ENCODE measurements around the gene RAB3C.
A peak's percentile ranks its signal among the peaks of the same experiment; 100 is the strongest.
"Not testable (repeated sequence)": the region's sequence is repeated elsewhere in the genome, so short reads cannot be mapped to it uniquely, and the experiment has no call there.

RAB3C gene, protein sequence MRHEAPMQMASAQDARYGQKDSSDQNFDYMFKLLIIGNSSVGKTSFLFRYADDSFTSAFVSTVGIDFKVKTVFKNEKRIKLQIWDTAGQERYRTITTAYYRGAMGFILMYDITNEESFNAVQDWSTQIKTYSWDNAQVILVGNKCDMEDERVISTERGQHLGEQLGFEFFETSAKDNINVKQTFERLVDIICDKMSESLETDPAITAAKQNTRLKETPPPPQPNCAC
- total RNA-seq: 0 to 4.2 (median 0) reads per million in 17 experiments

DNA sequence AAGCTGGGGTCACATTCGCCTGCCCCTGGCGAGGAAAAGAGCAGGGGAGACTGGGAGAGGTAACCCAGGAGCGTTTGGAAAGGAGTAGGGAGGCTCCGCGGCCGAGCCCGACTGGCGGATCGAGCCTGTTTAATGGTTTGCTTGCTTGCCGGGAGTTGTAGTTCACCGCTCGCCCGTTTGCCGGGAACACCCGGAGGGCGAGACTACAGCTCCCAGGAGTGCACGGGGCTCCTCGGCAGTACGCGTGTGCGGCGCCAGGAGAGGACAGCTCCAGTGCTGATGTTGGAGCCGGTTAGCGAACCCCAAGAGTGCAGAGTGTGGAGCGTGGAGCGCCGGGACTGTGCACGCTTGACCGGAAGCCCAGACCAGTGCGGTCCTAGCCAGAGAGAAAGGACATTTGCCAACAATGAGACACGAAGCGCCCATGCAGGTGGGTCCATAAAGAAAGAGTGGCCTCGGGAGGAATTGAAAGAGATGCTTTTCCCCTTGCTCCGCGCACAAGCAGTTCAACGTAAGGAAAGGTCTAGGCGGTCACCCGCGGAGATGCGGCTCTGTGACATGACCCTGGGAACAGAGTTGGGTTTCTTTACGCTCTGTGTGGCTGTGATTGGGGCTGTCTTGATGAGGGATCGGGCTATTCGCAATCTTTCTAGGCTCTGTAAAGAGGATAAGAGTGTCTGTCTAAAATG lies at the start of gene RAB3C:
RAB3C (plus strand) TSS at position 273 of the 689 bp plus-strand sequence; CDS start at position 407, 134 bp downstream.
- peak; percentile 93 to 97 (median 96) for DNase-seq

DNA sequence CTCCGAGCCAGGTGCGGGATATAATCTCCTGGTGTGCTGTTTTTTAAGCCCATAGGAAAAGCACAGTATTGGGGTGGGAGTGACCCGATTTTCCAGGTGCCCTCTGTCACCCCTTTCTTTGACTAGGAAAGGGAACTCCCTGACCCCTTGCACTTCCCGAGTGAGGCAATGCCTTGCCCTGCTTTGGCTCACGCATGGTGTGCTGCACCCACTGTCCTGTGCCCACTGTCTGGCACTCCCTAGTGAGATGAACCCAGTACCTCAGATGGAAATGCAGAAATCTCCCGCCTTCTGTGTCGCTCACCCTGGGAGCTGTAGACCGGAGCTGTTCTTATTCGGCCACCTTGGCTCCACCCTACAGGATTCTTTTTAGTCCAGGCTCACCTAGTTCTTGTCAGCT lies 40.9 kb upstream of the RAB3C start:
- not testable (repeated sequence) for DNase-seq

DNA sequence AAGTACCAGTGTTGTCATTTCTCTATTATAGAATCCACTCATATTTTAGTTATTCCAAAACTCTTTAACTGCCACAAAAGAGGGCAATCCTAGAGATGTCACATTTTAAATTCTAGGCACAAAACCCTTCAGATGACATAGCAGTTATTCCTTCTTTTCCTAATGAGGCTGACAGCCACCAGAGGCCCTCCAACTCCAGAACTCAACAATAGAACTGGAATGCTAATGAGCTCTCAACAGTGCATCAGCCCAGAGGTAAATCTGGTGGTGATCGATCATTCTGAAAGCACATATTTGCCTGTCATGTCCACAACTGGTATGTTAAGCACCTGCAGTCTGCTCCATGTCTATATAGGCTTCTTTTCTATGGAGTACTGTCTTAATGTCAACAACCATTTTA lies 40.2 kb upstream of the RAB3C start:
- DNase-seq: no peak

DNA sequence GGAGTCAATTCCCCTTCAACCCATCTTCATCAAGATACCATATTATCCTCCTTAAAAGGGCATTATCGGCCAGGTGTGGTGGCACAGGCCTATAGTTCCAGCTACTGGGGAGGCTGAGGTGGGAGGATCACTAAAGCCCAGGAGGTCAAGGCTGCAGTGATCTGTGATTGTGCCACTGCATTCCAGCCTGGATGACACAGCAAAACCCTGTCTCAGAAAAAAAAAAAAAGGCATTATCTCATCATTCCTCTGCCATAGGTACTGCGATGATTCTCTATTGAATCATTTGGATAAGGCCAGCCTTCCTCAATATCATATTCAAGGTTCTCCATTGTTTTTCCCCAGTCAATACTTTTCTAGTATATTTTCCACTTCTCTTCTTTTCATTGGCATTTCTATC lies 39.2 kb upstream of the RAB3C start:
- peak in 1 of 4 experiments; percentile 36 for DNase-seq

DNA sequence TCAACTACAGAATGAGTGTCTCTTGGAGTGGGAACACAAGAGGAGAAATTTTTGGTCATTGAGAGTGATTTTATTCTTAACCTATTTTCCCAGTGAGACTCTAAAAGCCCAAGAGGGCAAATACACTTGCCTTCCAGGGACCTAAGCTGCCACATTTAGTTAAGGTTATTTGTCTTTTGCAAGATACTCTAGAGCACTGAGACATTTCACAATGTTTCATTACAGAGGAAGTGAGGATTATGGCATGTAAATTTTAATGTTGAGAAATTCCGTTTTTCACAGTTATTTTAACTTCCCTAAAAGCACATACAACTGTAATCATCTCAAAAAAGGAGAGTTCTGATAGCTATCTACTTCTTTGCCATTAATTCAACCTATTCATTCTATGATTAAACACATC lies 38.7 kb upstream of the RAB3C start:
- DNase-seq: peak; percentile 34 to 91 (median 67)

DNA sequence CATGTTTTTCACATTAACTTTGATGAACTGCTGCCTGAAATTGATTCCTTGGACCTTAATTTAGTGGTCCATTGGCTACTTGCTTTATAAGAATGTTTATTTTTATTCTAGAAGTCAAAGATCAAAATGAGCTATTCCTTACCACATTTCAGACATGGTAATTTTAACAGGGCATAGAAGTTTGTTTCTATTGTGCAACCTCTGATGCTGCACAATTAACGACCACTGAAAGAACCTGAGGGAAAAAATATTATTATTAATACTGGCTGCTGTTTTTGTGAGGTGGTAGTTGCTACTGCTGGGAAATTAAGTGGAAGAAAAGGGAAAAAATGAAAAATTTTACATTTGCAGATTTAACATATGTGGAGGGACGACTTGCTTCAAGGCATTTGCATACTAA lies 37.9 kb upstream of the RAB3C start:
- DNase-seq: no peak

DNA sequence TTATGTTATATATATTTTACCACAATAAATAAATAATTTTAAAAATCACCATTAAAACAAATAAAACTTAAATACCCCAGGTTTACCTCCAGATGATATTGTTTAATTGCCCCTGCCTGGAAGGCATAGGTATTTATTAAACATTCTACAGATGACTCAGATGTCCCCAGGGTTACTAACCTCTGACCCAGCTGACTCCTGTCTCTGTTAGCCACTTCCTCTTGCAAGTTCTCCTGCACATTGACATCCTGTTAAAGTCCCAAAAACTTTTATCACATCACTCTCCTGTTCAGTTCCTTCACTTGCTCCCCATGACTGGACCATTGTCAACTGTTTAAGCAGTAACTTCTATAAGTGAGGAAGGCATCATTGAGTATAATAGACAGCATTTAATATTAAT lies 37.0 kb upstream of the RAB3C start:
- DNase-seq: peak; percentile 37 to 70 (median 58)

DNA sequence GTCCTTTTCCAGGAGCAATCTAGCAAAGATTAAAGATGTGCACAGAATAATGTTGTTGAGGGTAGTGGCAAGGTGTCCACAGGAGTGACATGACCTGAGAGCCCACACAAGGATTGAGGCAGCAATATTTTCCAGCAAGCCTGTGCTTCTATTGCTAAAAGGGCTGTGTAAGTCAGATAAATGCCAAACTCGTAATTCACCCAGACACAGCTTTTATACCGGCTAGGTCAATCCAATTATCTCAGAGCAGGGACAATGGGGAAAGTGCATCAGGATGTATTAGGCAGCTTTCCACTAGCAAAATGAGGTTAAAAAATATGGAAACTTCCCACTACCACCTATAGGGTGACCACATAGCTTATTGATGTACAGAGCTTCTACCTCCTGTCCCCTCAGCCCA lies 34.8 kb upstream of the RAB3C start:
- no peak for DNase-seq

DNA sequence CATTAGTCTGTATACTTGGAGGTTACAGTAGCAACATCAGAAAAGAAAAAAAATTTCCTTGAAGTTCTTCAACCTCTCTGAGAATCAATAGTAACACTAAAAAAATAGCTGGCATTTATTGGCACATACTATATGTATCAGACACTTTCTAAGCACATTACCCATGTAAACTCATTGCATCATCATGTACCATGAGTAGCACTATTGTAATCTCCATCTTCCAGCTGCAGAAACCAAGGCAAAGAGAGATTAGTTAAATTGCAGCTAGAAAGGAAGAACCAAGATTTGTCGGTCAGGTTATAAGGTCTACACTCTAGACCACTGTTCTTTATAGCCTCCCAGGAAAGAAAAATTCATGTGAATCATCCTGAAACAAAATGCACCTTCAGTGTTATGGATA lies 31.4 kb upstream of the RAB3C start:
- no peak for DNase-seq

DNA sequence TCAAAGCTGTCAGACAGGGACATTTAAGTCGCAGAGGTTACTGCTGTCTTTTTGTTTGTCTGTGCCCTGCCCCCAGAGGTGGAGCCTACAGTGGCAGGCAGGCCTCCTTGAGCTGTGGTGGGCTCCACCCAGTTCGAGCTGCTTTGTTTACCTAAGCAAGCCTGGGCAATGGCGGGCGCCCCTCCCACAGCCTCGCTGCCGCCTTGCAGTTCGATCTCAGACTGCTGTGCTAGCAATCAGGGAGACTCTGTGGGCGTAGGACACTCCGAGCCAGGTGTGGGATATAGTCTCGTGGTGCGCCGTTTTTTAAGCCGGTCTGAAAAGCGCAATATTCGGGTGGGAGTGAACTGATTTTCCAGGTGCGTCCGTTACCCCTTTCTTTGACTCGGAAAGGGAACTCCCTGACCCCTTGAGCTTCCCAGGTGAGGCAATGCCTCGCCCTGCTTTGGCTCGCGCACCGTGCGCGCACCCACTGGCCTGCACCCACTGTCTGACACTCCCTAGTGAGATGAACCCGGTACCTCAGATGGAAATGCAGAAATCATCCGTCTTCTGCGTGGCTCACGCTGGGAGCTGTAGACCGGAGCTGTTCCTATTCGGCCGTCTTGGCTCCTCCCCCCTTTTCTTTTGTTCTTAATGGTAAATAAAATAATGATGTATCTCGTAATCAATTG lies 25.1 kb upstream of the RAB3C start:
- DNase-seq: not testable (repeated sequence)

DNA sequence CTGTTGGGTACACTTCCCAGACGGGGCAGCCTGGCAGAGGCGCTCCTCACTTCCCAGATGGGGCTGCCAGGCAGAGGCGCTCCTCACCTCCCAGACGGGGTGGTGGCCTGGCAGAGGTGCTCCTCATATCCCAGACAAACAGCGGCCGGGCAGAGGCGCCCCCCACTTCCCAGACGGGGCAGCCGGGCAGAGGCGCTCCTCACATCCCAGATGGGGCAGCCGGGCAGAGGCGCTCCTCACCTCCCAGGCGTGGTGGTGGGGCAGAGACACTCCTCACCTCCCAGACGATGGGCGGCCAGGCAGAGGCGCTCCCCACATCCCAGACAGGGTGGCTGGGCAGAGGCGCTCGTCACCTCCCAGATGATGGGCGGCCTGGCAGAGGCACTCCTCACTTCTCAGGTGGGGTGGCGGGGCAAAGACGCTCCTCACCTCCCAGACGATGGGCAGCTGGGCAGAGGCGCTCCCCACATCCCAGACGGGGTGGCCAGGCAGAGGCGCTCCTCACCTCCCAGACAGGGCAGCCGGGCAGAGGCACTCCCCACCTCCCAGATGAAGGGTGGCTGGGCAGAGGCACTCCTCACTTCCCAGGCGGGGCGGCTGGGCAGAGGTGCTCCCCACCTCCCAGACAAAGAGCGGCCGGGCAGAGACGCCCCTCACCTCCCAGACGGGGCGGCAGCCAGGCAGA lies 19.7 kb upstream of the RAB3C start:
- not testable (repeated sequence) for DNase-seq

DNA sequence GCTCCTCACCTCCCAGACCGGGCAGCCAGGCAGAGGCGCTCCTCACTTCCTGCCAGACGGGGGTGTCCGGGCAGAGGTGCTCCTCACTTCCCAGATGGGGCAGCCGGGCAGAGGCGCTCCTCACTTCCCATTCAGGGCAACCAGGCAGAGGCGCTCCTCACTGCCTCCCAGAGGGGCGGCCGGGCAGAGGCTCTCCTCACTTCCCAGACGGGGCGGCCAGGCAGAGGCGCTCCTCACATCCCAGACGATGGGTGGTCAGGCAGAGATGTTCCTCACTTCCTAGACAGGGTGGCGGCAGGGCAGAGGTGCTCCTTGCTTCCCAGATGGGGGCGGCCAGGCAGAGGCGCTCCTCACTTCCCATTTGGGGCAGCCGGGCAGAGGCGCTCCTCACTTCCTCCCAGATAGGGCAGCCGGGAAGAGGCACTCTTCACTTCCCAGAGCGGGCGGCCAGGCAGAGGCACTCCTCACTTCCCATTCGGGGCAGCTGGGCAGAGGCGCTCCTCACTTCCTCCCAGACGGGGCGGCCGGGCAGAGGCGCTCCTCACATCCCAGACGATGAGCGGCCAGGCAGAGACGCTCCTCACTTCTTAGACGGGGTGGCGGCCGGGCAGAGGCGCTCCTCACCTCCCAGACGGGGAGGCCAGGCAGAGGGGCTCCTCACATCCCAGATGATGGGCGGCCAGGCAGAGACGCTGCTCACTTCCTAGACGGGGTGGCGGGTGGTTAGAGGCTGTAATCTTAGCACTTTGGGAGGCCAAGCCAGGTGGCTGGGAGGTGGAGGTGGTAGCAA lies 18.6 kb upstream of the RAB3C start:
- DNase-seq: not testable (repeated sequence)

DNA sequence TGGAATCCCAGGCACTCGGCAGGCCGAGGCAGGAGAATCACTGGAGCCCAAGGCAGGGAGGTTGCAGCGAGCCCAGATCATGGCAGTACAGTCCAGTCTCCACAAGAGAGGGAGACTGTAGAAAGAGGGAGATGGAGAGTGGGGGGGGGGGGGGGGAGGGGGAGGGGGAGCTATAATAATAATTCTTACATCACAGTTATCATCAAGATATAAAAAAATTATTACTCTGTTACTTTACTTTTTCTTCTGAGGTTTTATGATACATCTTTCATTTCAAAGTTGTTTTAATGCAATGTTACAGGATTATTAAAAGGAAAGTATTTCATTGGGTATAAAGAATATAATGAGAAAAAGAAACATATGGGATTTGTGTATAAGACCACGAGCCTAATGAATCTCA lies 17.8 kb upstream of the RAB3C start:
- DNase-seq: no peak

DNA sequence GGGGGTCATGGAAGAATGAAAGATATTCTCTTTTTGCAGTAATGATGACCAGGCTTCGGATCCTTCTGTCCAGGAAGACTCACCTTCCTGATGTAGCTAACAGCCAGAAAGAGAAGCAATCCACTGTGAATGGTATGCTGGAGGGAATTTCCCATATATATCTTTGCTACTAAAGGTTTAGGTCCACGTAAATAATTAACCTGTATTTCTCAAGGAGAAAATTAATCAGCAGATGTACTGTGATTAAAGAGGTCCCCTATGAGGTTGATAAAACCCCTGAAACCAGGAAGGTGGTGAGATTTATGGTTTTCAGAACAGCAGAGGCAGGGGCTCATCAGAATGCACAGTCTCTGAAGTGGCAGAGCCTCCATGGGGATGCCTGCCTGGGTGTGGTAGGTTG lies 11.4 kb upstream of the RAB3C start:
- no peak for DNase-seq

DNA sequence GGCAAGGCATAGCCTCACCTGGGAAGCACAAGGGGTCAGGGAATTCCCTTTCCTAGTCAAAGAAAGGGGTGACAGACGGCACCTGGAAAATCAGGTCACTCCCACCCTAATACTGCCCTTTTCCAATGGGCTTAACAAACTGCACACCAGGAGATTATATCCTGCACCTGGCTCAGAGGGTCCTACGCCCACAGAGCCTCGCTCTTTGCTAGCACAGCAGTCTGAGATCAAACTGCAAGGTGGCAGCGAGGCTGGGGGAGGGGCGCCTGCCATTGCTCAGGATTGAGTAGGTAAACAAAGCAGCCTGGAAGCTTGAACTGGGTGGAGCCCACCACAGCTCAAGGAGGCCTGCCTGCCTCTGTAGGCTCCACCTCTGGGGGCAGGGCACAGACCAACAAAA lies 9.9 kb upstream of the RAB3C start:
- DNase-seq: not testable (repeated sequence)

DNA sequence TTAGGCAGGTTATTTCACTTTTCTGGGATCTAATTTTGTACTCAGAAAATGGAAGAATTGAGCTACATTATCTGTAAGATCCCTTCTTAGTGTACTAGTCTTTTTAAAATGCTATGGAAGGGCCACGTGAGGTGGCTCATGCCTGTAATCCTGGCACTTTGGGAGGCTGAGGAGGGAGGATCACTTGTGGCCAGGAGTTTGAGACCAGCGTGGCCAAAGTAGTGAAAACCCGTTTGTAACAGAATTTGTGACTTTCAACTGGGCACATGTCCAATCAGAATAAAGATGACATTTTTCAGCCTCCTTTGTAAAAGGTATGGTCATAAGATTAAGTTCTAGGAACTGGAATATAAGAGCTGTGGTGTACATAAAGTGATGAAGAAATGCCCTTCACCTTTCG lies 3.1 kb upstream of the RAB3C start:
- DNase-seq: no peak

DNA sequence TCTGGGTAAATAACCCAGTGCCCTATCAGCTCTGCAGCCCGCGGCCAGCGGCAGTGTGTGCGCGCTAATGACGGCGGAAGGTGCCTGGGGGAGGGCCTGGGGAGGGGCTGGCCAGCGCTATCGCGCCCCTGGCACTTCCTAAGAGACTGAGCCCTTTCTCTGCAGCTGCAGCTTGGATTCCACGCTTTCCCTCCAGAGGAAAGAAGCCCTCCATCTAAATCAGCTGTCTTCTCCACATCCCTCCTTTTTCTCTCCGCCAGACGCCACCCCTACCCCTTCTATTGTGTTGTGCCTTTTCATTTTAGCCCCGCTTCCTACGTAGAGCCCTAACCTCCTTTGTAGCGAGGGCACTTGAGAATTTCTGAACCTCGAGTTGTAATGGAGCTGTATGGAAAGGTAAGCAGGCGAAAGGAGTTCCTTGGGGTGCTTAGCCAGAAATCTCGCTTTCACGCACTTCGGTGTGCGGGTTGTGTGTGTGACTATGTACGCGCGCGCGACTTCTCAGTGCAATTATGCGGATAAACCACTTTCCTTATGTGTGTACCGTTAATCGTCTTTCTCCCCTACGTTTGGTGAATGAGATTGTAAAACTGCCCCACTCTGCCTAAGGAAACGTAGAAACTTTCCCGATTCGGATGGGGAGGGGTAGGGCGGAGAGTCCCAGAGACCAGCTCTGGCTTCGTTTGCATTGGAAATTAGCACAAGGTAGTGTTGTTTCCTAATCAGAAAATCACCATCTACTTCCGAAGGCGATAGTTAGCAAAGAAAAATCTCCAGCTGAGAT lies 664 bp upstream of the RAB3C start:
- DNase-seq: peak in 3 of 4 experiments; percentile 10 to 19 (median 11)

DNA sequence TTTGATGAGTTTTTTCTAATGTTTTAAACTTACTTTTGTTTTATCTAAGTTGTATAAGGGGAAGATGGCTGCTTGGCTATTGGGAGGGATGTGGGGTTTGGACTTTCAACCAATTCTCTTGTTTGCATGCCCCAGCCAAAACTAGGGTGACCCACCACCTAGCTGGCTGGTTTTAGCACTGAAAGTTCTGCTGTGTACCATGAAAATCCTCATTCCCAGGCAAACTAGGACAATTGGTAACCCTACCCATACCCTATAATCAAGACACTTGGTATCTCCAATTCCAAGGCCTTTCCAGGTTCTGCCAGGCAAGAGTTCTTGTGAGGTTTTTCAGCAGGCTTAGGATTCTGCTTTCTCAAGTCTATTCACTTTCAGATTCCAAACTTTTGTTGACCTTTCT lies 13.1 kb downstream of the RAB3C start:
- no peak for DNase-seq

DNA sequence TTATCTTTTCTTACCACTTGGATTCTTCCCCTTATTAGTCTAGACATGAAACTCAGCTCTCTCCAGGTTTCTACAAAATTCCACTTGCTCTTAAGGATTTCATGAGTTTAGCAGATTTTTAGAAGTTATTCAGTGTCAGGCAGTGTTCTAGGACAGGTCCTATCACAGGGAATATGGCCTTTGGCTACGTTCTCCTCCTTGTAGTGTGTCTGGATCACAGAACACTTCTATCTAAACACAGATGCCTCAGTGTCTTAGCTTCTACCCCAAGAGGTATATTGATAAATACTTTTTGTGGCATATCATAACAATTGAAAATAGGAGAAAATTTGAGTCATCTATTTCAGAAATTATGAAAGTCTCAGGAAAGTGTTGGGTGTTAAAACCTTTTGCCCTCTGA lies 15.6 kb downstream of the RAB3C start:
- DNase-seq: no peak

DNA sequence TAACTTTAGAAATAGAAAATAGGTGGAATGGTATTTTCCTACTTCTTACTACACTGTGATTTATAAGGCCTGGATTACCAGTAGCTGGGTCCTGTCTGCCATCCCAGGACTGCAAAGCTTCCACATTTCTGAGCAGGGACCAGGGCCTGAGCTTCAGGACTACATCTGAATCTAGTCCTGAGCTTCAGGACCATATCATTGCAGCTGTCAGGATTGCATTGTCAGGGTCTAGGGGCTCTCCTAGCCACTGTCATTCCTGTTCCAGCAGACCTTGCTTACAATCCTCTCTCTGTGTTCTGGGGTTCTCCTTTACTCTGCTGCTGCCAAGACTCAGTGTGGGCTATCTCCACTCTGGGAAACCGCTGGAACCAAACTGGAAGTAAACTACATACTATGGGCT lies 16.3 kb downstream of the RAB3C start:
- DNase-seq: no peak

DNA sequence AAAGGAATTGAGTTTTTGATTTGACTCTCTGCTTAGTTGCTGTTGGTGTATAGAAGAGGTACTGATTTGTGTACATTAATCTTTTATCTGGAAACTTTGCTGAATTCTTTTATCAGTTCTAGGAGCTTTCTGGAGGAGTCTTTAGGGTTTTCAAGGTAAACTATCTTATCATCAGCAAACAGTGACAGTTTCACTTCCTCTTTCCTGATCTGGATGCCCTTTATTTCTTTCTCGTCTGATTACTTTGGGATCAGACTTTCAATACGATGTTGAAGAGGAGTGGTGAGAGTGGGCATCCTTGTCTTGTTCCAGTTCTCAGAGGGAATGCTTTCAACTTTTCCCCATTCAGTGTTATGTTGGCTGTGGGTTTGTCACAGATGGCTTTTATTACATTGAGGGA lies 17.7 kb downstream of the RAB3C start:
- DNase-seq: peak in 1 of 4 experiments; percentile 12

DNA sequence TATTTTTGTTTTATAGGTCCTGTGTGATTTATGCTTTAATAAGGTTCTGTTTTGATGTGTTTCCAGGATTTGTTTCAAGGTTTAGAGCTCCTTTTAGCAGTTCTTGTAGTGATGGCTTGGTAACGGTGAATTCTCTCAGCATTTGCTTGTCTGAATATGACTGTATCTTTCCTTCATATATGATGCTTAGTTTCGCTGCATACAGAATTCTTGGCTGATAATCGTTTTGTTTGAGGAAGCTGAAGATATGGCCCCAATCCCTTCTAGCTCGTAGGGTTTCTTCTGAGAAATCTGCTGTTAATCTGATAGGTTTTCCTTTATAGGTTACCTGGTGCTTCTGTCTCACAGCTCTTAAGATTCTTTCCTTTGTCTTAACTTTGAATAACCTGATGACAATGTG lies 20.0 kb downstream of the RAB3C start:
- DNase-seq: not testable (repeated sequence)
